ENCODE measurements around the gene CDRT4. TPM values are rescaled to one million over a fixed set of nuclear protein-coding genes. Genes with fewer than 3 reads are reported as not detected.

CDRT4 gene
- total RNA-seq, 2 donors from 2014 or later, result 2.3 to 48.1 TPM

- H3K27me3 ChIP-seq, result no peaks in the 10 kb centered on the region
- intact Hi-C loops (cut with DNase I), result no loop called here
- no peaks in the 10 kb centered on the region for H3K9me3 ChIP-seq
- H3K36me3 ChIP-seq (replicated peaks in 1 of 2; ENCODE audit: insufficient read depth in 1 of 2, low read depth in 2 of 2), result no peaks in the 10 kb centered on the region
- DNase-seq (no peak), ATAC-seq (no peak)
- TF ChIP-seq CTCF (IDR thresholded peaks at IDR 0.05) (no peak), POLR2A (IDR thresholded peaks at IDR 0.05) (no peak)
- H3K4me1 ChIP-seq, result no peaks in the 10 kb centered on the region
- WGBS, 2 donors, result 86 to 88% methylated on average over 11 of the region's 11 CpGs
- H3K27ac ChIP-seq, result no peak overlapping the region
- no peak overlapping the region for H3K4me3 ChIP-seq
These were observed 44.9 kb downstream of the CDRT4 start for GRCh38 chr17:15422392-15422965.

- DNase-seq (no peak), ATAC-seq (no peak)
- no peak overlapping the region for H3K27ac ChIP-seq
- H3K9me3 ChIP-seq, result no peaks in the 10 kb centered on the region
- H3K4me1 ChIP-seq, result no peaks in the 10 kb centered on the region
- intact Hi-C loops (cut with DNase I), result no loop called here
- 78 to 81% methylated on average over 7 of the region's 7 CpGs for WGBS, 2 donors
- H3K4me3 ChIP-seq, result no peak overlapping the region
- H3K36me3 ChIP-seq (replicated peaks in 1 of 2; ENCODE audit: insufficient read depth in 1 of 2, low read depth in 2 of 2), result no peaks in the 10 kb centered on the region
- TF ChIP-seq POLR2A (IDR thresholded peaks at IDR 0.05) (no peak), CTCF (IDR thresholded peaks at IDR 0.05) (no peak)
- H3K27me3 ChIP-seq, result no peaks in the 10 kb centered on the region
These were observed 48.6 kb downstream of the CDRT4 start for GRCh38 chr17:15418781-15419180.

GRCh38 chr17:15414532-15415306, 52.7 kb downstream of the CDRT4 start:
- H3K9me3 ChIP-seq, result no peaks in the 10 kb centered on the region
- TF ChIP-seq CTCF (IDR thresholded peaks at IDR 0.05), result no peak
- no peak for TF ChIP-seq POLR2A (IDR thresholded peaks at IDR 0.05)
- ATAC-seq (no peak), DNase-seq (no peak)
- H3K27ac ChIP-seq, result no peak overlapping the region
- WGBS, 2 donors, result 86% methylated on average over 9 to 14 of the region's 14 CpGs
- H3K27me3 ChIP-seq, result no peaks in the 10 kb centered on the region
- intact Hi-C loops (cut with DNase I), result no loop called here
- no peaks in the 10 kb centered on the region for H3K36me3 ChIP-seq (replicated peaks in 1 of 2; ENCODE audit: insufficient read depth in 1 of 2, low read depth in 2 of 2)
- no peak overlapping the region for H3K4me3 ChIP-seq
- H3K4me1 ChIP-seq, result no peaks in the 10 kb centered on the region

GRCh38 chr17:15413101-15413771, 54.2 kb downstream of the CDRT4 start:
- Histone ChIP-seq H3K27ac (no peak overlapping the region), H3K4me1 (no peaks in the 10 kb centered on the region), H3K36me3 (replicated peaks in 1 of 2; ENCODE audit: insufficient read depth in 1 of 2, low read depth in 2 of 2) (no peaks in the 10 kb centered on the region), H3K4me3 (no peak overlapping the region), H3K27me3 (no peaks in the 10 kb centered on the region), H3K9me3 (no peaks in the 10 kb centered on the region)
- intact Hi-C loops (cut with DNase I), result no loop called here
- 92 to 95% methylated on average over 9 of the region's 9 CpGs for WGBS, 2 donors
- DNase-seq (no peak), ATAC-seq (no peak)
- TF ChIP-seq CTCF (IDR thresholded peaks at IDR 0.05) (no peak), POLR2A (IDR thresholded peaks at IDR 0.05) (no peak)
